Stimulated activated CD4-positive, alpha-beta T cell treated with anti-CD3 and anti-CD28 coated beads, Interleukin-4, amount 100 ng/mL, for 1 hour (primary cell): ENCODE measurements around the gene GABBR1.
"Not testable (repeated sequence)": the region's sequence is repeated elsewhere in the genome, so short reads cannot be mapped to it uniquely, and the experiment has no call there.

Experiments
- DNase-seq: peaks from one replicate; pipeline ENCODE4 v3.0.0-alpha.2; 2020

GABBR1 gene

DNA sequence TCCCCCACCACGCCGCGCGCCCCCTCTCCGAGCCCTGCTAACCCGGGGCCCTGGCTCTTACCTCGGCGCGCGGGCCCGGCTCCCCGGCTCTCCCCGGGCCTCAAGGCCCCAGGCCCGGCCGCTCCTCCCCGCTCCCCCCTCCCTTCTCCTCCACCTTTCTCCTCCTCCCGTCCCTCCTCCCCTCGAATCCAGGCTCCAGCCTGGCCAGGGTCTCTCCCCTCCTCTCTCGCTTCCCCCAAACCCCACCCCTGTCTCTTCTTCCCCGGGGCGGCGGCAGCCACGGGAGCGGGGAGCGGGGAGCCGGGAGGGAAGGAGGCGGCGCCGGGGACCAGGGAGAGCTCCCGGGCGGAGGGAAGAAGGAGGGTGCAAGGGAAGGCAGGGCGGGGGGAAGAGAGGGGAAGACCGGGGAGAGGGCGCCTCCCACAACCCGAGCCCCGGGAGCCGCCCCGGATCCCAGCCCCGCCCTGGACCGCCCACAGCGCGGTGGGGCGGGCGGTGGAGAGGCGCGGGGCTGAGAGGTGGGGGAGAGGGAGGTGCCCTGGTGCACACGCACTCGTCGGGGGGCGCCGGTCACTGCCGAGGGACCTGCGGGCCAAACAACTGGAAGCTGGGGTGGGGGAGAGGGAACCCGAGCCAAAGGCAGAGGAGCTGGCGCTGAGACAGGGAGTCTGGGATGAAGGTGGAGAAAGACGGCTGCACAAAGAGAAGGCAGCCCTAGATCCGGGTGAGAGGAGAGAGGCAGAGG, at the start of gene GABBR1:
GABBR1 (minus strand) TSS at position 395 of the 745 bp plus-strand sequence. CDS start 798 bp downstream, outside the sequence.
- peak; percentile 74 for DNase-seq

- no peak for DNase-seq
Observed at GRCh38 chr6:29681811-29682210, 48.8 kb upstream of the GABBR1 start.

- DNase-seq = no peak
Observed at GRCh38 chr6:29680904-29681303, 47.9 kb upstream of the GABBR1 start, which contains the start of gene ZFP57. Gene ZFP57 (minus strand): TSS chr6:29681152. CDS start chr6:29677003, 4,149 bp downstream.

GRCh38 chr6:29680416-29680815, 47.4 kb upstream of the GABBR1 start:
- no peak for DNase-seq

- no peak for DNase-seq
Observed at GRCh38 chr6:29679962-29680361, 47.0 kb upstream of the GABBR1 start.

GRCh38 chr6:29678114-29678513, 45.1 kb upstream of the GABBR1 start:
- DNase-seq = no peak

DNA sequence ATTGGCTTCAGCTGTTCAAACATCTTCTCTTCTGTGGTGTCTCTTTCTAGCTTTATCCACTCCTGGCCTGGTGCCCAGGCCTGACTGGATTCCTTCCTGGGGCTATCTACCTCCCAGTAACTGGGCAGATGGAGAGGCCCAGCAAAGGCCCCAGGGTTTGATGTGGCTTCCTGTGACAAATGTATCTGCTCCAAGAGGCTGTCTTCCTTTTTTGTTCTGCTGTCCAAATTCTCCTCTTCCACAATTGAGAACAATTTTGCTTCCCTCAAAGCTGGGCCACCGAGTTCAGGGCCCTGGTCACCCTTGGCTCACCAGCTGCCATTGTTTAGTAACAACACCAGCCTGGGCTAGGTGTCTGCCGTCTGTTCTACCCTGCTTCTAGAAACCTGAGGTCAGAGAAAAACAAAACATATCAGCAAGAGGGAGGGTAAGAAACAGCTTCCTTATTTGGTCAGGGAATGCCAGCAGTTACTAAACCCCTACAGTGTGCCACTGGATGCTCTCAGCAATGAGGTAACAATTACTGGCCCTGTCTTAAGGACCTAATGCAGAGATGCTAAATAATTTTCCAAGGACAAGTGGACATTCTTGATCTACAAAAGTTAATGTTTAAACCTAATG, 44.1 kb upstream of the GABBR1 start:
- DNase-seq = no peak

DNA sequence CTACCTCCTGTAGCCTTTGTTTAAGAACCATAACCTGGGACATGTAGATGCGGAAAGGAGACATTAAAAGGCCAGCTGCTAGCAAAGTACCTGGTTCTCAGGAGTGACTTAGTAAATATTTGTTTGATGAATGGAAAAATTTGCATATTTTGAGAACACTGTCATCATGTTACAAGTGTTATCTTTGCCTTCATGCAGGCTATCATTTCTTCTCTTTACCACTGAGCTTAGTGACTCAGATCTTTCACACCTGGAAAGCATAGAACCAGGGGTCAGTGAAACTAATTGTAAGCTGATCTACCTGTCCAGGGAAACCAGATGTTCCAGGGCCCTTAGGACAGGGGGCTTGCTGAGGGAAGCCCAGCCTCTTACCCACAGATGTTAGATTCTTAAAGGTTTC, 42.6 kb upstream of the GABBR1 start:
- no peak for DNase-seq

DNA sequence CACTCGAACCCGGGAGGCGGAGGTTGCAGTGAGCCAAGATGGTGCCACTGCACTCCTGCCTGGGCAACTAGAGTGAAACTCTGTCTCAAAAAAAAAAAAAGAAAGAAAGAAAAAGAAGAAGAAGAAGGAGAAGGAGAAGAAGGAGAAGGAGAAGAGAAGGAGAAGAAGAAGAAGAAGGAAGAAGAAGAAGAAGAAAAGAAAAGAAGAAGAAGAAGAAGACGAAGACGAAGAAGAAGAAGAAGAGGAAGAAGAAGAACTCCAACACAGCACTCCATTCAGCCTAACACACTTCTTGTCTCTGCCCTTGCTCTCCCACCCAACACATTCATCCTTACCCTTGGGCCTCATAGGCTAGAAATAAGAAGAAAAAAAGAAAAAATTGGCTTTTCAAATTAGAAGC, 41.0 kb upstream of the GABBR1 start:
- DNase-seq = no peak

GRCh38 chr6:29673161-29673560, 40.2 kb upstream of the GABBR1 start:
- no peak for DNase-seq

DNA sequence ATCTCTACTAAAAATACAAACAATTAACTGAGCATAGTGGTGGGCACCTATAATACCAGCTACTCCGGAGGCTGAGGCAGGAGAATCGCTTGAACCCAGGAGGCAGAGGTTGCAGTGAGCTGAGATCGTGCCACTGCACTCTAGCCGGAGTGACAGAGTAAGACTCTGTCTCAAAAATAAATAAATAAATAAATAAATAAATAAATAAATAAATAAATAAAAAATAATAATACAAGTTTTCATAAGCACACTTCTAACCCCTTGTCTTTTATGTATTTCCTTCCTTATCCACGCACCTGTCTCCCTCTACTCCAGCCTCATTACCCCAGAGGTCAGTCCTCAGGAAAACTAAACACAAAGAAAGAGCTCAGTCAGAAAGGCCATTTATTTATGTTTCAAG, 39.1 kb upstream of the GABBR1 start:
- DNase-seq = not testable (repeated sequence)

GRCh38 chr6:29671026-29671425, 38.0 kb upstream of the GABBR1 start:
- no peak for DNase-seq

- DNase-seq = no peak
Observed at GRCh38 chr6:29667158-29667557, 34.2 kb upstream of the GABBR1 start.

DNA sequence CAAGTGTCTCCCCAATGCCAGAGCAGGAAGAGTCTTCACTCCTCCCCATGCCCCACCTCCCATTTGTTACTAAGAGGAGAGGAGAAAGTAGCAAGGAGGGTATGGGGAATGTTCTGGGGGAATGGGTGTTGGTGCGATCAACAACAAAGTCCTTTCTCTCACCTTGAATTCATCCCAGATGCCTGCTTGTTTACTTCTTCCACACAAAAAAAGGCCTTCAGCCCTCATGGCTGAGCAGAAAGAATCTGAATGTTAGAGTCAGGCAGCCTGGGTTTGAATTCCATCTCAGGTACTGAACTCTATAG, 33.8 kb upstream of the GABBR1 start:
- DNase-seq = no peak

- DNase-seq = no peak
Observed at GRCh38 chr6:29665942-29666825, 33.2 kb upstream of the GABBR1 start.

DNA sequence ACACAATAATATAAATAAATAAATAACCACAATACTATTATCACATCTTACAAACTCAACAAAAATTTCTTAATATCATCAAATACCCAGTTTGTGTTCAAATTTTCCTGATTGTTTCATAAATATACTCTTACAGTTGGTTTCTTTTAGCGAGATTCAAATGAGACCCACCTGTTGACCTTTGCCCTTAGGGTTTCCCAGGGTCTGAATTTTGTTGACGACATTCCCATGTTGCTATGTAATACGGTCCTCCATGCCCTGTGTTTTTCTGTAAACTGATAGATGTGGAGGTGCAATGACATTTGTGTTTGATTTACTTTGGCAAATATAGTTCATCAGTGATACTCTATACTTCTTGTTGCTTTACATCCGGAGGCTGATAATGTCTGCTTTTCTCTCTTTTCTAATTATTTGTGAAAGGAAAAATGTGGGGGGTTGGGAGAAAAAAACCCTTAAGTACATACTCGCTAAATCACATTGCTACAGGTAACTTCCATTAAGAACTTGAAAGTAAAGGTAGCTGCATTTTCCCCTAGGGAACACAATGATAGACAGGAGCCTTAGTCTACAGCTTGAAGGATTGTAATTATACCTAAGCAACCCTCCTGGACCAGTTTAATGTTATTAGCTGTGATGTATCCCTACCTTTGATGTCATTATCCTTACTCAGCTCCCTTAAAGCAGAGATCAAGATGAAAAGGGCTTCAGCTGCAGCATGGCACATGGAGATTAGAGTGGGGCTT, 30.5 kb upstream of the GABBR1 start:
- no peak for DNase-seq

DNA sequence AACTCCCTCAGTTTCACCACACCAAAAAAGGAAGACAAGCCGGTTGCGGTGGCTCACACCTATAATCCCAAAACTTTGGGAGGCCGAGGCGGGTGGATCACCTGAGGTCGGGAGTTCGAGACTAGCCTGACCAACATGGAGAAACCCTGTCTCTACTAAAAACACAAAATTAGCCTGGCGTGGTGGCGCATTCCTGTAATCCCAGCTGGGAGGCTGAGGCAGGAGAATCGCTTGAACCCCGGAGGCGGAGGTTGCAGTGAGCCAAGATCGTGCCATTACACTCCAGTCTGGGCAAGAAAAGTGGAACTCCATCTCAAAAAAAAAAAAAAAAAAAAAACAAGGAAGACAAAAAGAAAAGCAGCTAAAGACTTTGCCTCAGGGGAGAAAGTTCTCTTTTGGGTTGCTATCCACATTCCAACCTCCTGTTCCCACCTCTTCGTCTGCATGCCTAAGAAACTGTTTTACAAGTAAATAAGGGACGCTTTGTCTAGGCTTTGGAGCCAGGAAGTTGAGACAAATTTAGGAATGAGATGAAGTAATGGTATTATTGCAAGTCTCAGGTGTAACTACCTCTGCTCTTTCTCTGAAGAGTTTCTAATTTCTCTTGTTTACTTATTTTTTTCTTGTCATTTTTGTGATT, 28.6 kb upstream of the GABBR1 start:
- not testable (repeated sequence) for DNase-seq

DNA sequence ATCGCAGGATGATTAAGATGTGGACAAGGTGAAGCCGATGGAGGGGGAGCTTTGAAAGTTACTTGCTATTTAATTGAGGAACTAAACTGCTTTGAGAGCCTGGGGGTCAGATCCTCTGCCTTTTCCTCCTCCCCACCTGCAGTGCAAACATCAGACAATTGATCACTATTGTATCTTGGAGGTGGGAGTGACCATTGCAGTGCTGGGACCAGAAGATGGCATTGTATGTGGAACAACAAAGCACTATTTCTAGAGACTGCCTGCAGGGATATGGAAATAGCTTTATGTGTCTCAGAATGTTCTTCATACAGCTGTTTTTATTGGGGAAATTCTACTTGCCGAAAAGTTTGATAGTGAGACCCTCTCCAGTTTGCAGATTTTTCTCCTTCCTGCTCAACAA, 28.1 kb upstream of the GABBR1 start:
- no peak for DNase-seq

GRCh38 chr6:29656798-29657197, 23.8 kb upstream of the GABBR1 start, which contains the start of gene MOG:
Gene MOG (plus strand): TSS chr6:29657092. CDS start chr6:29657210, 118 bp downstream.
- no peak for DNase-seq

- no peak for DNase-seq
Observed at GRCh38 chr6:29656157-29656556, 23.2 kb upstream of the GABBR1 start.

DNA sequence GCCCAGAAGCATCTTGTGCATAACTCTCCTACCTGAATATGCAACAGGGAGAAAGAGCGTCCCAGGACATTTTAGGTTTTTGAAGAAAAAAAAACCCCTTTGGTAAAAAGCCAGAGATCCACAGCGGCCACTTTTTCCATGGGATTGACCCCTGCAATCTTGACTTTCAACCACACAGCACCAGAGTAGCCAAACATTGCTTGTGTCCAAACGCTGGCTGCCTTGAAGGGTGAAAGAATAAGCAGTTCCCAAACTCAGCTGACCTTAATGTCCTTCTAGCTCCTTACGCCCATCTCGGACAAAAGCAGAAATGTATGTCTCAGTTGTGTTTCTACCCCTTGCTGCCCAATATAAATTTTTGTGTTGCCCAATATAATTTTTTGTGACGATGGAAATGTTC, 22.7 kb upstream of the GABBR1 start:
- DNase-seq = no peak

DNA sequence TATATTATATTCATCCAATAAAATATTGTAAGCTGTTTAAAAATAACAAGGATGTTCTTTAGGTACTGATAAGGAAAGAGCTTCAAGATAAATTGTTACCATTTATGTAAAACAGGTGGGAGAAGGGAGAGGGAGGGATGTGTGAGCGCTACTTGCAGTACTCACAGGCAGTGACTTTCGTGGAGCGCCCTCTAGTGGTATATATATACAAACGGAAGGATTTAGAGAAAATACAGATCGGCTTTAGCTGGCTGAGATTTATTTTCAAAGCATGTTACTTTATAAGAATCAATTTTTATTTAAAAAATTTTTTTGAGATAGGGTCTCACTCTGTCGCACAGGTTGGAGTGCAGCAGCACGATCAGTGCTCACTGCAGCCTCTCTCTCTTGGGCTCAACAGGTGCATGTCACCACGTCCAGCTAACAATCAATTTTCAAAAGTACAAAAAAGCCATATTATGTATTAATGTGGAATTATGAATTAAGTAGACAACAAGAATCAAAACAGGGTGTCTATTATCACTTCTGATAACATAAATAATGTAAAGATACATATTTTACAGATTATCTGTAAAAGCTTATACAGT, 20.6 kb upstream of the GABBR1 start:
- no peak for DNase-seq
